GM21528 (cell line): ENCODE results near the gene TFIP11.
A peak's percentile ranks its signal among the peaks of the same experiment; 100 is the strongest.

Source experiments
- ATAC-seq: cut with Tn5 transposase; IDR thresholded peaks from one replicate; pipeline ENCODE4 v1.9.1; 2021; ENCODE audit warnings: mild to moderate bottlenecking, moderate library complexity; ENCODE audit not compliant: unreplicated experiment, low FRiP score

TFIP11 gene

GRCh38 chr22:26512149-26512793 is at the start of gene TFIP11:
TFIP11 (minus strand) TSS chr22:26512473; CDS start chr22:26510272, 2,201 bp downstream.
- ATAC-seq = peak; percentile 88

GRCh38 chr22:26561756-26562417 is 49.6 kb upstream of the TFIP11 start:
- ATAC-seq = no peak

GRCh38 chr22:26559961-26560575 is 47.8 kb upstream of the TFIP11 start:
- ATAC-seq = no peak

- no peak for ATAC-seq
Measured at GRCh38 chr22:26558248-26558895, 46.1 kb upstream of the TFIP11 start.

- no peak for ATAC-seq
Measured at GRCh38 chr22:26556904-26557303, 44.6 kb upstream of the TFIP11 start.

DNA sequence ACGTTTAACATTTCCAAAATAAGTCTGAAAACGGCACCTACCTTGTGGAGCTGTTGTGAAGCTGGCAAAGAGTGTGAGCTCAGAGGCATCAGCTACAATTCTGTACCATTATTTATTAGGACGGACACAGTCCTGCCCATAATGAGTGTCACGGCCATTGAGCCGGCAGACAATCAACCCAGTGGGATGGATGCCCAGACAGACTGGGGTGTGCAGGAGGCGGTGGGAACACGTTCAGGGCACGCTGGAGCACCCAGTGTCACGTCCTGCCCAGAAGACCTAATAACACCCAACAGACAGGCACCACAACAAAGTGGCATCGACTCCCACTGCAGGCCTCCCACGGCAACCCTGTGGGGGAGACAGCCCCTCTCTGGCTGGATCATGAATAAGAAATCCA is 43.2 kb upstream of the TFIP11 start:
- ATAC-seq = no peak

DNA sequence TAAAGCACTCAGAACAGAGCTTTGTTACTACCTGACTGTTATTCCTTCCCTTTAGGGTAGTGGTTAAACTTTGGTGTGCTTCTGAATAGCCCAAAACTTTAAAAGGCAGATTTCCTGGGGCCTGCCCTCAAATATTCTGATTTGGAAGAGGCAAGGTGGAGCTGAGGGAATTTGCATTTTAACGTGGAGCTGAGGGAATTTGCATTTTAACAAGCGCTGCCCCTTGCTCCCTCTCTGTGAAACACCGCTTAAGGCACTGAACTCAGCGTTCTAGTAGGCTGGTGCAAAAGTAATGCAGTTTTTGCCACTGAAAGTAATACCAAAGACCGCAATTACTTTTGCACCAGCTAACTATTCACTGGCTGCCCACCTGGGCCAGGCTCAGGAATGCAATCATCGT is 42.7 kb upstream of the TFIP11 start:
- ATAC-seq = no peak

GRCh38 chr22:26553056-26553752 is 40.9 kb upstream of the TFIP11 start:
- no peak for ATAC-seq

GRCh38 chr22:26552466-26552865 is 40.2 kb upstream of the TFIP11 start:
- ATAC-seq = no peak

- ATAC-seq = no peak
Measured at GRCh38 chr22:26551568-26551967, 39.3 kb upstream of the TFIP11 start.

DNA sequence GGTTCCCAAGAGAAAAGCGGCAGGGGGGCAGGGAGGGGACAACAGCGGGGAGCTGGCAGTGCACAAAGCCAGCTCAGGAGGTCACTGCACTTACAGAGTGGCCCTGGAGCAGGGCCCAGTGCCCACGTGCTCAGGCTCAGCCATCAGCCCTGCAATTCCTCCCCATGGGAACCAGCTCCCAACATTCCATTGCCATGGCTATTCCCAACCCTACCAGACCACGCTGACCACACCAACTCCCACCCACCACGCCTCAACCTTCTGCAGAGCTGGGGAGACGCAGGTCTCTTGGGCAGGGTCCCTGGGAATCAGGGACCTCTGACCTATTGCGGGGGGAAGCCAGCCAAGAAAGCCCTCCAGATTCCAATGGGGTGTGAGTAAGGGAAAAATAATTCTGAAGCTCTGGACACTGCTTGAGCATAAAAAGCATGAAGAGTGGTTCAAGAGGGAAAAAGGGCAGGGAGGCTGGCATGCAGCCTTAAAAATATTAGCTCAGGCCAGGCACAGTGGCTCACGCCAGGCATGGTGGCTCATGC is 38.3 kb upstream of the TFIP11 start:
- ATAC-seq = no peak

GRCh38 chr22:26549902-26550497 is 37.7 kb upstream of the TFIP11 start:
- no peak for ATAC-seq

GRCh38 chr22:26548984-26549383 is 36.7 kb upstream of the TFIP11 start:
- ATAC-seq = no peak

GRCh38 chr22:26548303-26548702 is 36.0 kb upstream of the TFIP11 start:
- ATAC-seq = no peak

DNA sequence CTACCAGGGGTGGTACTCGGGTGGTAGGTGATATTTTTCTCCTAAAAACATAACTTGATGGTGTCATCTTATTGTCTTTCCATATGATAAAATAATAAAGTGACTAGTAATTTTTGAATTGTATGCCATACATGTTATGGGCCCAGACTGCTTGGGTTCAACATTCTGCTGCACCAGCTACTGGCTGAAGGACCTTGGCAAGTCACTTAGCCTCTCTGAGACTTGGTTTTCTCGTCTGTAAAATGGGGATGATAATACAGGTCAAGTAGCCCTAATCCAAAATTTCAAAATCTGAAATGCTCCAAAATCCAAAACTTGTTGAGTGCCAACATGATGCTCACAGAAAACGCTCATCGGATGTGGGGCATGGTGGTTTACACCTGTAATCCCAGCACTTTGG is 35.6 kb upstream of the TFIP11 start:
- ATAC-seq = no peak

GRCh38 chr22:26547426-26547825 is 35.2 kb upstream of the TFIP11 start:
- ATAC-seq = no peak

DNA sequence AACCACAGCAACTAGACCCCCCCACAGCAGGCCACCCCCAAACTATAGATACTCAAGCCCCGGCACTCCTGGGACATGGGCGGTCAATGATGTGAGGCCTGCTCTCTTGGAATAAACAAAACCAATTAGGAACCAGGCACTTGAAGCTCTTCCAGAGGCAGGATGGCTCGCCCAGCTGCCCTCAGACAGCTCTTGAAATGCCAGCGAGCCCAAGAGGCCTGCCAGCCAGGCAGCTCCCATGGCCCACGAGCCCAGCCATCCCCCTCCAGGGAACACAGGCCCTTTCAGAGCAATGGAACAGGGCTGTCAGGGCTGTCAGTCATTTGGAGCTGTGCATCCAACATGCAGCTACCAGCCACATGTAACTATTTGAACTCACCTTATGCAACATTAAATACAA is 34.0 kb upstream of the TFIP11 start:
- ATAC-seq = no peak

DNA sequence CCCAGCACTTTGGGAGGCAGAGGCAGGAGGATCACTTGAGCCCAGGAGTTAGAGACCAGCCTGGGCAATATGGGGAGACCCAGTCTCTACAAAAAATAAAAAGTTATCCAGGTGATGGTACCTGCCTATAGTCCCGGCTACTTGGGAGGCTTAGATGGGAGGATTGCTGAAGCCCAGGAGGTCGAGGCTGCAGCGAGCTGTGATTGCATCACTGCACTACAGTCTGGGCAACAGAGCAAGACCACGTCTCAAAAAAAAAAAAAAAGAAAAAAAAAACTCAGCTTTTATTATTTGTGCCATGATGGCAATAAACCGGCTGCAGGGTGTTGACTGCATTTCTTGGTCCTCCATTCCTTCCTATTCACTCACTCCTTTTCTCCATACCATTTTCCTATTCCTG is 33.6 kb upstream of the TFIP11 start:
- no peak for ATAC-seq

DNA sequence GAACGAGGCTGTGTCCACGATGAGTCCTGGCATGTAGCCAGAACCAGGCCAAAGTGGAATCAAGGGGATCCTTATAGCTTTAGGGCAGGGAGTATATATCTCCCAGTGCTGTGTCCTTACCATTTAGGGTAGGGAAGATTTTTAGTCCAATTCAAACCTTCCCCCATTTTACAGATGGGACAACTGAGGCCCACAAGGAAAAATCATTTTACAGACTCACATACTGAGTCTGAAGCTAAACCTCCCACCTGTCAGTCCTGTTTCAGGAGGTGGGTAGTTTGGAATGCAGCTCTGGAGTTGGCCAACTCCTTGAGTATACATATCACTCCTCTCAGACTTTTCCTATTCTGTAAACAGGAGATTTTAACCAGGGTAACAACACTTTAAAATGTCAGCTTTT is 33.1 kb upstream of the TFIP11 start:
- no peak for ATAC-seq

DNA sequence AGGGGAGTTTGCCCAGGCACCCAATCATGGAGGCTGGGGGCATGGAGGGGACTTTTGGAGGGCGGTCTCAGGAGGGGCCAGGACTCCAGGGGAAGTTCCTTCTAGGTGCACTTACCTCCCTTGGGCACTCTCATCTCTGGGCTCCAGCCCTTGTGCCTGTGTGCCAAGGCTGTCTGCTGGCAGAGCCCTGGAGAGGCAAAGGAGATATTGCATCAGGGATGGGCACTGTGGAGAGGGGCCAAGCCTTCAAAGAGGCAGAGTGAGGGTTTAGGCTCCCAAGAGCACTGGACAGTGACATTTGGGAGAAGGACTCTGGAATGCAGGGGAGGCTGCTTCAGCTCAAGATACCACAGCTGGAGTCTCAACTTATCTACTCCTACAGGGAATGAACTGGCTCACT is 32.2 kb upstream of the TFIP11 start:
- ATAC-seq = no peak
